HG02798 (cell line): Measurements from ENCODE around the gene EPHA7.

ENCODE experiments used
- ATAC-seq: cut with Tn5 transposase; IDR thresholded peaks from one replicate; pipeline ENCODE4 v1.9.1; 2021; ENCODE audit warnings: mild to moderate bottlenecking; ENCODE audit not compliant: unreplicated experiment, poor library complexity

EPHA7 gene

GRCh38 chr6:93266116-93266817 is 153.1 kb downstream of the EPHA7 start:
- no peak for ATAC-seq

DNA sequence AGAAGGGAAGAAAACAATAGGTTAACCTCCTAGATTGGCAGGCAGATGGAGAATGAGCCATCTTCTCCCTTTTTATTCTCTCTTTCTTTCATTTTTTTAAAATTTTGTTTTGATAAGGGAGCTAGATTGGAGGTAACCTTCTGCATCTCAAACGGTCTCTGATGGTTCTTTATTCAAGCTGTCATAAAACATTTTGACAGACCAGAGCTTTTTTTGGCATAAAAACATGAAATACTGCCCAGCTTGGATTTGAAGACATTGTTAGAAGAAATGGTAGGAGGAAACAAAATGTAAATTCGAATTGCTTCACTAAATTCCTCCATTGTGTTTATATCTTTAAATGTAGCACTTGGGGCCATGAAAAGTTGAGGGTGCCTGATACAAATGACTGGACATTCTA is 158.5 kb downstream of the EPHA7 start:
- no peak for ATAC-seq

DNA sequence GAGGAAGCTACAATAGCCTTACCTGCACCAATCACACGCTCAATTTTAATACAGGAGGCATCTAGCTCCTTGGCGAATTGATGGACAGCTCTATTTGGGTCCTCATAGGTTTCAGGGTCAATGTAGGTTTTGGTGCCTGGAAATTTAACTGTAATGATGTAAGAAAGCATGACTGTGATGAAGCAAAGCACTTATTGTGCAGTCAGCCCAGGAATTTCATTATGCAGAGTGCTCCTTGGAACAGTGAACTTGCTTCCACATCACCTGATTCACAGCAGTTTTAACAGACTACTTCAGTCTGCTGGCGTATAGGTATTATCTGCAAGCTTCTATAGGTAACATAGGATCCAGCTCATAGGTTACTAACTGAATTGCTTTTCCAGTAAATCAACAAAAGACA is 160.0 kb downstream of the EPHA7 start:
- no peak for ATAC-seq

DNA sequence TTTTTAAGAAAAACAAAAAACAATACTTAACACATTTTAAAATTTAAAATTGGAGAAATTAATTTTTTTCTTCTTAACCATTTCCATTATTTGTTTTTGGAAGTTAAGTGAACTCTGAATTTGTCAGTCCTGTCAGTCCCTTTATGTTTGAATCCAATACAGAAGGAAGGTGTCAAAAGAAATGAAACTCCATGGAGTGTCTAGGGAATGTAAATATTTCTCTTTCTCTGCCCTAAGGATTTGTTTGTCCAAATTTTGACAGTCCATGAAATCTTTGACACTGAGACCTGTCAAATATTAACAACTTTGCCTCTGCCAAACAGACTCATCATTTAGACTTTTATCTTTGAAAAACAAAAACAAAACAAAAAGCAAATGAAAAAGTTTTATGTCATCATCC is 166.4 kb downstream of the EPHA7 start:
- ATAC-seq = no peak

DNA sequence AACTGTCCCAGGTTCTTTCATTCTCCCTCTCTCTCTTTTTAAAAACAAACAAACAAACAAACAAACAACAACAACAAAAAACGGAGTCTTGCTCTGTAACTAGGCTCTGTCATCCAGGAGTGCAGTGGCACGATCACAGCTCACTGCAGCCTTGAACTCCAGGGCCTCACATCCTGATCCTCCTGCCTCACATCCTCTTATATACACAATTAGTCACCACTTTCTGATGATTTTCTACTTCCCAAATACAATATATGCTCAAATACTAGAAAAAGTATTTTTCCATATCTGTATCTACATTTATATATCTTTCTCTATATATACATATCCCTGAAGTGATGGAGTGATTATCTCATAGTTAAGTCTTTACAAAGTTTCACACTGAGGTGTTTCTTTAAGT is 170.7 kb downstream of the EPHA7 start:
- no peak for ATAC-seq

DNA sequence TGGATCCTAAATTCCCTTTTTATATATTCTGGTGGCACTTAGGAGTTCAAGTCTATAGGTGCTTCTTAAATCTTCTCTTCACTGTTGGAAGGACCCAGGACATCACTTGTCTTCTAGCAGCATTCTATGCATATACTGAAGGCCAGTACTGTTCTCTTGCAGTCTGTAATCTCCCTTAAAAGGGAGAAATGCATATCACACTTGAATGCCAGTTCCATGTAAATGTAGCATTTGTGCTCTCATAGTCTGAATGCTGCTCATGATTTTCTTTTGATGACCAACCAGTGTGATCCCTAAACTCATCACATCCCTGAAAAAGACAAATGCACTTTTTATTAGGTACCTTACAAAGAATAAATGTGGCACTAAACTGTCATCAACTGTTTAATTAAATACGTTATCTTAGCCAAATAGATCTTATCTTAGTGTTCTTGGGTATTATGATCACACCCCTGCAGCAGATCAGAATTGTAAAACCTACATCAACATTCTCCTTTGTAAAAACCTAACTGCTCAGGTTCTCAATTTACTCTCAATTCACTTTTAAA is 176.1 kb downstream of the EPHA7 start:
- no peak for ATAC-seq

DNA sequence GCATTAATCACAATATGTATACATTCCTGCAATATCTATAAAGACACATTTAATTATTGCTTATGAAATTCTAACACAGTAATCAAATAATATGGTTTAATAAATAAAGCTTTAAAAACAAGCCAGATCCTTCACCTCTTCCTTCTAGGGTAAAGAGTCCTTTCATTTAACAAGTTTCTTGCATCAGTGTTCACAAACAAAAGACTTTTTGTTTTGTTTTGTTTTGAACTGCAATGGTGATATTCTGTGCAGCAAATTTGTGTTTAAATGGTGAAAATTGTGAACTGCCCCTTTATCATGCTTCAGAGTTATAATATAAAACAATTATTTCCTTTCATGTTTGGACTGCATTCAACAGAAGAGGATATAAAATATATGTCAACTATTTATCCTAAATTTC is 177.3 kb downstream of the EPHA7 start:
- ATAC-seq = no peak

- ATAC-seq = no peak
Measured at GRCh38 chr6:93238632-93239031, 180.7 kb downstream of the EPHA7 start.

- no peak for ATAC-seq
Measured at GRCh38 chr6:93235775-93236174, 183.6 kb downstream of the EPHA7 start.

DNA sequence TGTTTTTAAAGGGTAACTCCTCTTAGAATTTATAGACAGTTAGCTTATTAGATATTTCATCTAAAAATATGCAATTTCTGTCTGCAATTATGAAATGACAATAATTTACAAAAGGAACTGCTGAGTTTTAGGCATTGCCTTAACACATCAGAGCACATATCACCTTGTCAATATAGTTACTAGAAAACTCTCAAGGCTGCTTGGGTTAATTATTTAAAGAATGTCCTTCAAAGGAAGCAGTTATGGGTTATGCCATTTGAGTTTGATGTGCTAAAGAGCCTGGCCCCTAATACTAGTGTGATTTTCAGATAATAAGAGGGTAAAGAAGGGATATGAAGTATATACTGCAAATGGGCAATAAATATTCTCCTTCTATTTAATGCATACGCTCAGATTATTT is 192.5 kb downstream of the EPHA7 start:
- no peak for ATAC-seq

DNA sequence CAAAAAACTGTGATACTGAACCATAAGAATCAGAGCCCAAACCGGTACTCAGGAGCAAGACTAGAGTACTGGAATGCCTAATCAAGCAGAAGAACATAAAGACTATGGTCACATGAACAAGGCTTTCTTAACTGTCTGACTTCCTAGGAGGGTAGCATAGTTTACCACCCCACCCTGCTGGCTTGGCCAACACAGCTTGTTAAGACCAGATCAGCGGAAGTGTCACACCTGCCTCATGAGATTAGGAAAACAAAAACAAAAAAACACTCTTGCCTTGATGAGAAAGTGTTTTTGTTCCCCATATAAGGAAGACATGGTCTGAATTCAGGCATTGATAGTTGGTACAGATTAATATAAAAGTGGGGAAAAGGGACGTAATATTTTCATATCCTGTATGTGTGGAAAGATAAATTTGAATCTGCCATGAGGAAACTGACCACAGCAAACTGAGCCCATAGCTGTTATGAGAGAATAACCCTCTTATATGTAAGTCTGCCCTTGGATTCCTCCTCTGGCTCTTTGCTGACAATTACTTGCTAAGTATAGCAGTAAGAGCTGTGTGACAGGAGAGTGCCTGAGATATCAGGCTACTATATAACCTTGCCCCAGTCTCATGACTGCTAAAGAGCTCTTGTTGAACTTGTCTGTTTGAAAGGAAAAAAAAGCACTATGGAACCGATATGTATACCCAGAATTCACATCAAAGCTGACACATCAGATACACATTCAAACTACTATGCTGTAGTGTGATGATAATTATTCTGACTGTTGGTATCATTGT is 197.1 kb downstream of the EPHA7 start:
- no peak for ATAC-seq

DNA sequence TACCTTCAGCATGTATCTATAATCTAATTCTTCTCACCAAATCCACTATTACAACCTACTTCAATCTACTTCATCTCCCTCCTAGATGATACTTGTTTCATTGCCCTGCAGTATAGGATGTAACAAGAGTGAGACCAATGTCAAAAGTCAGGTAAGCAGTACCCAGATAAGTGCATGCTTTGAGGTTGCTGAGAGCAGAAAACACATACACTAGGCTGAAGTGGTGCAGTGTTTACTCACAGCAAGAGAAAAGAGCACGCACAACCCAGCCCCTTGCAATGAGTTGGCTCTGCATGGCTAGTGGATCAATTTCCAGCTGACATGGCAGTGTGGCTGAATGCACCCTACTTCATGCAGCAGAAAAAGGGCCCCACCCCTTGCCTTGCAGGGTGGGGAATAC is 199.9 kb downstream of the EPHA7 start:
- no peak for ATAC-seq

GRCh38 chr6:93218096-93218495 is 201.3 kb downstream of the EPHA7 start:
- no peak for ATAC-seq

DNA sequence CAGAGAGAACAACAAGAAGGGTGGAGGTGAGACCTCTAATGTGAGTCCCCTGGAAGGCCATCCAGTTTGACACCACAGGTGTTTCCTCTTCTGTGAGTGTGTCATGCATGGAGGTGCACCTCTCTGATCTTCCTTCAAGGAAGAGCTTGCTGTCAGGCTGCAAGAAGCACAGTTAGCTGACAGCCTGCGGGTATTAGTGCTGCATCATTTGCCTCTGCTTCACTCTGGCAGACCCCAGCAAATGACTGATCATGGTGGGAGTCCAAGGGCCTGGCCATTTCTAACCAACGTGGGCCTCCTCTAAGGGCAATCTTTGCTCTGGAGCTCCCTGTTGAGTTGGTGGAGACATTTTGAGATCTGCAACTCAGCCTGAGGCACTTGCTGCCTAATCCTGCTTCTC is 206.3 kb downstream of the EPHA7 start:
- no peak for ATAC-seq

DNA sequence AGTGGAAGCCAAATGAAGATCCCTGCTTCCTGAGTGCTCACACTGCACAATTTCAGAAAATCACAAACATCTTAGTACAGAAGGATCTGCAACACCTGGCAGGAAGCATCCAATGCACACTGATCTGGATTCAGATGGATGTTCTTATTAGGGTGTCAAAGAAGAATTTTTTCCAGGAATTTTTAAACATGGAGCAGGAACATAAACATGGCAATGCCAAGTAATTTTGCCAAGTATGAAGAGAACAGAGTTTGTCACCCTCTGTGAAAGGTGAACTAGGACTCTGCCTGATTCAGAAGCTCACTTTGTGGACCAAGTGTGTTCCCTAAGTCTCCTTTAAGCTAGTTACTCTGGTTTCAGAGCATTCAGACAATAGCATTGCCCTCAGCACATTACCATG is 208.5 kb downstream of the EPHA7 start:
- ATAC-seq = no peak

GRCh38 chr6:93209358-93209757 is 210.0 kb downstream of the EPHA7 start:
- no peak for ATAC-seq

DNA sequence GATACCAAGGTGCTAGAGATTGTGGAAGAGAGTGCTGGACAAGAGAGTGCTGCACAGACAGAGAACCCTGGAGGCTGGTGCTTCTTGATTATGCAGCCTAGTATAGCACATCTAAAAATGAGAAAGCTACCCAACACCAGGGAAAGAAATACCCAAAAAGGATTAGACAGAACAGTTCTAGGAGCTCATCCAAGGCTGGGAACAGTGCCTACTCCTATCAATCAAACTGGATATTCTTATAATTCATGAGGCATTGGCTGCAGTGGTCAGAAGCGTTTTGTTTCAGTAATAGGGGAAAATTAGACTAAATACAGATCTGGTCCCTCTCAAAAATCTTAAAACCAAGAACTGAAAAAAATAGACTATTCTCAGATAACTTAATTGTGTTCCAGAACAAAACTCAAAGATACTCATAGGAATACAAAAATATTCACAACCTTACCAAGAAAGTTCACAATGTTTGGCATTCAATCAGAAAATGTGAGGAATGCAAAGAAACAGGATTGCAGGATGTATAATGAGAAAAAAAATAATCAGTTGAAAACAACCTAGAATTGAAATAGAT is 222.9 kb downstream of the EPHA7 start:
- no peak for ATAC-seq

GRCh38 chr6:93194480-93194879 is 224.9 kb downstream of the EPHA7 start:
- no peak for ATAC-seq

DNA sequence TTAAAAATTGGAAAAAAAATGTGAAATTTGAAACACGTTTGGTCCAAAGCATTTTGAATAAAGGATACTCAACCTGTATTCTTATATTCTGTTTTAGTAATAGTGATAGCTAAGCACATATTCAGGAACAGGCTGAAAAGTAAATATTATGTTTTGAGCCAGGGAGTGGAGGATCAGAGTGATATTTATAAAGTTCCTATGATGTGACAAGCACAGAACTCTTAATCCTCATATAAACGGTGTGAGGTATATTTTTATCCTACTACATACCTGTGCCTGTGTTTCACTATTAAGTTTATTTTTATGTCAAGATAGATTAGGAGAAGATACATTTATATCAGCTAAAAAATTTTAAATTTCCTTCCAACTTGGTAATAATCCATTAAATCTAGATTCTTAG is 225.5 kb downstream of the EPHA7 start:
- ATAC-seq = no peak
